HEK293 (cell line): Measurements from ENCODE around the gene MRPL43.
A peak's percentile ranks its signal among the peaks of the same experiment; 100 is the strongest.

ENCODE experiments used
- GFI1B ChIP-seq: fragments of 450-650 bp; formaldehyde crosslinking; IDR thresholded peaks from 2 replicates; pipeline ENCODE4 v1.5.1; 2016; ENCODE audit warnings: missing biosample characterization, missing genetic modification characterization
- GLIS1 ChIP-seq: fragments of 450-650 bp; formaldehyde crosslinking; IDR thresholded peaks from 2 replicates; pipeline ENCODE4 v1.5.1; 2016; ENCODE audit warnings: missing biosample characterization, missing genetic modification characterization
- GLIS2 ChIP-seq: fragments of 450-650 bp; formaldehyde crosslinking; IDR thresholded peaks from 2 replicates; pipeline ENCODE4 v1.5.1; 2016; ENCODE audit warnings: missing biosample characterization, missing genetic modification characterization
- SP2 ChIP-seq: fragments of 450-650 bp; formaldehyde crosslinking; IDR thresholded peaks from 2 replicates; pipeline ENCODE4 v1.5.1; 2016; ENCODE audit warnings: missing biosample characterization, missing genetic modification characterization
- ZIC2 ChIP-seq: fragments of 450-650 bp; formaldehyde crosslinking; IDR thresholded peaks from 2 replicates; pipeline ENCODE4 v1.5.1; 2016; ENCODE audit warnings: missing biosample characterization, missing genetic modification characterization
- ZNF335 ChIP-seq: fragments of 450-650 bp; formaldehyde crosslinking; conservative IDR thresholded peaks from 2 replicates; pipeline ENCODE4 v1.5.1; 2016; ENCODE audit warnings: missing biosample characterization, missing genetic modification characterization
- ZNF48 ChIP-seq: fragments of 450-650 bp; formaldehyde crosslinking; IDR thresholded peaks from 2 replicates; pipeline ENCODE4 v1.5.1; 2016; ENCODE audit warnings: missing biosample characterization, missing genetic modification characterization
- ZNF585B ChIP-seq: fragments of 450-650 bp; formaldehyde crosslinking; IDR thresholded peaks from 2 replicates; pipeline ENCODE4 v1.5.1; 2016; ENCODE audit warnings: missing biosample characterization, missing genetic modification characterization
- ZNF626 ChIP-seq: fragments of 450-650 bp; sonication (Bioruptor Pico); formaldehyde crosslinking; IDR thresholded peaks from 2 replicates; pipeline ENCODE4 v1.5.1; 2018; ENCODE audit warnings: missing biosample characterization, missing genetic modification characterization, inconsistent platforms
- ZNF747 ChIP-seq: fragments of 450-650 bp; formaldehyde crosslinking; IDR thresholded peaks from 2 replicates; pipeline ENCODE4 v1.5.1; 2016; ENCODE audit warnings: missing biosample characterization, missing genetic modification characterization
- ZNF776 ChIP-seq: fragments of 450-650 bp; formaldehyde crosslinking; IDR thresholded peaks from 2 replicates; pipeline ENCODE4 v1.5.0; 2017; ENCODE audit warnings: missing biosample characterization, missing genetic modification characterization, borderline replicate concordance
- ZXDB ChIP-seq: fragments of 450-650 bp; formaldehyde crosslinking; IDR thresholded peaks from 2 replicates; pipeline ENCODE4 v1.5.1; 2016; ENCODE audit warnings: missing biosample characterization, missing genetic modification characterization
- TF ChIP-seq, protein P1 (sequence below): fragments of 450-650 bp; formaldehyde crosslinking; IDR thresholded peaks from 2 replicates; pipeline ENCODE4 v1.5.1; 2016; ENCODE audit warnings: missing biosample characterization, missing genetic modification characterization
- TF ChIP-seq, protein P2 (sequence below): fragments of 450-650 bp; formaldehyde crosslinking; IDR thresholded peaks from 2 replicates; pipeline ENCODE4 v1.5.1; 2017; ENCODE audit warnings: missing biosample characterization, missing genetic modification characterization
- TF ChIP-seq, protein P3 (sequence below): fragments of 450-650 bp; formaldehyde crosslinking; IDR thresholded peaks from 2 replicates; pipeline ENCODE4 v1.5.1; 2017; ENCODE audit warnings: missing biosample characterization, mild to moderate bottlenecking, missing genetic modification characterization, moderate library complexity
- TF ChIP-seq, protein P4 (sequence below): fragments of 450-650 bp; formaldehyde crosslinking; IDR thresholded peaks from 2 replicates; pipeline ENCODE4 v1.5.1; 2016; ENCODE audit warnings: missing biosample characterization, missing genetic modification characterization
- TF ChIP-seq, protein P5 (sequence below): fragments of 450-650 bp; formaldehyde crosslinking; IDR thresholded peaks from 2 replicates; pipeline ENCODE4 v1.5.1; 2016; ENCODE audit warnings: missing biosample characterization, missing genetic modification characterization
- TF ChIP-seq, protein P6 (sequence below): fragments of 450-650 bp; formaldehyde crosslinking; IDR thresholded peaks from 2 replicates; pipeline ENCODE4 v1.5.1; 2017; ENCODE audit warnings: missing biosample characterization, missing genetic modification characterization
- TF ChIP-seq, protein P7 (sequence below): fragments of 450-650 bp; formaldehyde crosslinking; IDR thresholded peaks from 2 replicates; pipeline ENCODE4 v1.5.1; 2016; ENCODE audit warnings: missing biosample characterization, missing genetic modification characterization
- TF ChIP-seq, protein P8 (sequence below): fragments of 450-650 bp; formaldehyde crosslinking; IDR thresholded peaks from 2 replicates; pipeline ENCODE4 v1.5.1; 2016; ENCODE audit warnings: missing biosample characterization, missing genetic modification characterization

MRPL43 gene

DNA sequence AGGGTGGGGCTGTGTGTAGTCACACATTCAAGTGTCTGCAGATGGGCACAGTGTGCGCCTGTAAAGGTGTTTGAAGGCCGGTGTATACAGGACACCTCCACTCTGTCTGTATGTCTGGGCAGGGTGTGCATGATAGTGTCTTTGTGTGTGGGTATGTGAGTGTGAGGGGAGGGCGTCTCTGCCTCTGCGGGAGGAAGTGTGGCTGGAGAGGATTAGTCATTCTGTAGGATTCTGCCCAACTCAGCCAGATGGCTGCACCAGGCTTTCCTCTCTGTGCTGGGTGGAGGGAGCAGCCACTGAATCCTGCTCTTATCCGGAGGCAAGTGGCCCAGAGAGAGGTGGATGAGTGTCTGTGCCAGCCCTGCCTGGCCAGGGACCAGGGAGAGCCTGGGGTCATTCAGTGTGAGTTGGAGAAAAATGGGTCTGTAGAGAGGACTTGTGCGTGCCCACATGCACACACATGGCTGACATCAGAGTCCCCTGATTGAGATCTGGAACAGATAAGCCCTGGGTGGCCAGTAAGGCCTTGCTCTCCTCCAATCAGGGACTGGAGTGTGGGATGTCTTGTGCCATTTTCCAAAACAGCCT, 45.4 kb upstream of the MRPL43 start (continued):
- TF ChIP-seq, protein P1, sequence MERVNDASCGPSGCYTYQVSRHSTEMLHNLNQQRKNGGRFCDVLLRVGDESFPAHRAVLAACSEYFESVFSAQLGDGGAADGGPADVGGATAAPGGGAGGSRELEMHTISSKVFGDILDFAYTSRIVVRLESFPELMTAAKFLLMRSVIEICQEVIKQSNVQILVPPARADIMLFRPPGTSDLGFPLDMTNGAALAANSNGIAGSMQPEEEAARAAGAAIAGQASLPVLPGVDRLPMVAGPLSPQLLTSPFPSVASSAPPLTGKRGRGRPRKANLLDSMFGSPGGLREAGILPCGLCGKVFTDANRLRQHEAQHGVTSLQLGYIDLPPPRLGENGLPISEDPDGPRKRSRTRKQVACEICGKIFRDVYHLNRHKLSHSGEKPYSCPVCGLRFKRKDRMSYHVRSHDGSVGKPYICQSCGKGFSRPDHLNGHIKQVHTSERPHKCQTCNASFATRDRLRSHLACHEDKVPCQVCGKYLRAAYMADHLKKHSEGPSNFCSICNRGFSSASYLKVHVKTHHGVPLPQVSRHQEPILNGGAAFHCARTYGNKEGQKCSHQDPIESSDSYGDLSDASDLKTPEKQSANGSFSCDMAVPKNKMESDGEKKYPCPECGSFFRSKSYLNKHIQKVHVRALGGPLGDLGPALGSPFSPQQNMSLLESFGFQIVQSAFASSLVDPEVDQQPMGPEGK (tag by site-specific recombination) = peak; percentile 91
- TF ChIP-seq, protein P2, sequence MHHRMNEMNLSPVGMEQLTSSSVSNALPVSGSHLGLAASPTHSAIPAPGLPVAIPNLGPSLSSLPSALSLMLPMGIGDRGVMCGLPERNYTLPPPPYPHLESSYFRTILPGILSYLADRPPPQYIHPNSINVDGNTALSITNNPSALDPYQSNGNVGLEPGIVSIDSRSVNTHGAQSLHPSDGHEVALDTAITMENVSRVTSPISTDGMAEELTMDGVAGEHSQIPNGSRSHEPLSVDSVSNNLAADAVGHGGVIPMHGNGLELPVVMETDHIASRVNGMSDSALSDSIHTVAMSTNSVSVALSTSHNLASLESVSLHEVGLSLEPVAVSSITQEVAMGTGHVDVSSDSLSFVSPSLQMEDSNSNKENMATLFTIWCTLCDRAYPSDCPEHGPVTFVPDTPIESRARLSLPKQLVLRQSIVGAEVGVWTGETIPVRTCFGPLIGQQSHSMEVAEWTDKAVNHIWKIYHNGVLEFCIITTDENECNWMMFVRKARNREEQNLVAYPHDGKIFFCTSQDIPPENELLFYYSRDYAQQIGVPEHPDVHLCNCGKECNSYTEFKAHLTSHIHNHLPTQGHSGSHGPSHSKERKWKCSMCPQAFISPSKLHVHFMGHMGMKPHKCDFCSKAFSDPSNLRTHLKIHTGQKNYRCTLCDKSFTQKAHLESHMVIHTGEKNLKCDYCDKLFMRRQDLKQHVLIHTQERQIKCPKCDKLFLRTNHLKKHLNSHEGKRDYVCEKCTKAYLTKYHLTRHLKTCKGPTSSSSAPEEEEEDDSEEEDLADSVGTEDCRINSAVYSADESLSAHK (tag by site-specific recombination) = peak; percentile 10; the same call in 1 of the 2 replicates
- TF ChIP-seq, protein P3, sequence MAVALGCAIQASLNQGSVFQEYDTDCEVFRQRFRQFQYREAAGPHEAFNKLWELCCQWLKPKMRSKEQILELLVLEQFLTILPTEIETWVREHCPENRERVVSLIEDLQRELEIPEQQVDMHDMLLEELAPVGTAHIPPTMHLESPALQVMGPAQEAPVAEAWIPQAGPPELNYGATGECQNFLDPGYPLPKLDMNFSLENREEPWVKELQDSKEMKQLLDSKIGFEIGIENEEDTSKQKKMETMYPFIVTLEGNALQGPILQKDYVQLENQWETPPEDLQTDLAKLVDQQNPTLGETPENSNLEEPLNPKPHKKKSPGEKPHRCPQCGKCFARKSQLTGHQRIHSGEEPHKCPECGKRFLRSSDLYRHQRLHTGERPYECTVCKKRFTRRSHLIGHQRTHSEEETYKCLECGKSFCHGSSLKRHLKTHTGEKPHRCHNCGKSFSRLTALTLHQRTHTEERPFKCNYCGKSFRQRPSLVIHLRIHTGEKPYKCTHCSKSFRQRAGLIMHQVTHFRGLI (tag by site-specific recombination) = peak; percentile 85
- peak; percentile 95 for TF ChIP-seq GLIS2 (tag by site-specific recombination)
- no peak for TF ChIP-seq ZNF747 (tag by site-specific recombination)
- peak; percentile 41; the same call in 1 of the 2 replicates for TF ChIP-seq ZIC2 (tag by site-specific recombination)
- TF ChIP-seq, protein P4, sequence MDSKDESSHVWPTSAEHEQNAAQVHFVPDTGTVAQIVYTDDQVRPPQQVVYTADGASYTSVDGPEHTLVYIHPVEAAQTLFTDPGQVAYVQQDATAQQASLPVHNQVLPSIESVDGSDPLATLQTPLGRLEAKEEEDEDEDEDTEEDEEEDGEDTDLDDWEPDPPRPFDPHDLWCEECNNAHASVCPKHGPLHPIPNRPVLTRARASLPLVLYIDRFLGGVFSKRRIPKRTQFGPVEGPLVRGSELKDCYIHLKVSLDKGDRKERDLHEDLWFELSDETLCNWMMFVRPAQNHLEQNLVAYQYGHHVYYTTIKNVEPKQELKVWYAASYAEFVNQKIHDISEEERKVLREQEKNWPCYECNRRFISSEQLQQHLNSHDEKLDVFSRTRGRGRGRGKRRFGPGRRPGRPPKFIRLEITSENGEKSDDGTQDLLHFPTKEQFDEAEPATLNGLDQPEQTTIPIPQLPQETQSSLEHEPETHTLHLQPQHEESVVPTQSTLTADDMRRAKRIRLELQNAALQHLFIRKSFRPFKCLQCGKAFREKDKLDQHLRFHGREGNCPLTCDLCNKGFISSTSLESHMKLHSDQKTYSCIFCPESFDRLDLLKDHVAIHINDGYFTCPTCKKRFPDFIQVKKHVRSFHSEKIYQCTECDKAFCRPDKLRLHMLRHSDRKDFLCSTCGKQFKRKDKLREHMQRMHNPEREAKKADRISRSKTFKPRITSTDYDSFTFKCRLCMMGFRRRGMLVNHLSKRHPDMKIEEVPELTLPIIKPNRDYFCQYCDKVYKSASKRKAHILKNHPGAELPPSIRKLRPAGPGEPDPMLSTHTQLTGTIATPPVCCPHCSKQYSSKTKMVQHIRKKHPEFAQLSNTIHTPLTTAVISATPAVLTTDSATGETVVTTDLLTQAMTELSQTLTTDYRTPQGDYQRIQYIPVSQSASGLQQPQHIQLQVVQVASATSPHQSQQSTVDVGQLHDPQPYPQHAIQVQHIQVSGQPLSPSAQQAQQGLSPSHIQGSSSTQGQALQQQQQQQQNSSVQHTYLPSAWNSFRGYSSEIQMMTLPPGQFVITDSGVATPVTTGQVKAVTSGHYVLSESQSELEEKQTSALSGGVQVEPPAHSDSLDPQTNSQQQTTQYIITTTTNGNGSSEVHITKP (tag by site-specific recombination) = peak; percentile 9; the same call in 1 of the 2 replicates
- TF ChIP-seq ZXDB = peak; percentile 31
- TF ChIP-seq ZNF776 = no peak
- TF ChIP-seq GLIS1 (tag by site-specific recombination) = peak; percentile 96
- TF ChIP-seq, protein P5, sequence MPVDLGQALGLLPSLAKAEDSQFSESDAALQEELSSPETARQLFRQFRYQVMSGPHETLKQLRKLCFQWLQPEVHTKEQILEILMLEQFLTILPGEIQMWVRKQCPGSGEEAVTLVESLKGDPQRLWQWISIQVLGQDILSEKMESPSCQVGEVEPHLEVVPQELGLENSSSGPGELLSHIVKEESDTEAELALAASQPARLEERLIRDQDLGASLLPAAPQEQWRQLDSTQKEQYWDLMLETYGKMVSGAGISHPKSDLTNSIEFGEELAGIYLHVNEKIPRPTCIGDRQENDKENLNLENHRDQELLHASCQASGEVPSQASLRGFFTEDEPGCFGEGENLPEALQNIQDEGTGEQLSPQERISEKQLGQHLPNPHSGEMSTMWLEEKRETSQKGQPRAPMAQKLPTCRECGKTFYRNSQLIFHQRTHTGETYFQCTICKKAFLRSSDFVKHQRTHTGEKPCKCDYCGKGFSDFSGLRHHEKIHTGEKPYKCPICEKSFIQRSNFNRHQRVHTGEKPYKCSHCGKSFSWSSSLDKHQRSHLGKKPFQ (tag by site-specific recombination) = peak; percentile 26; the same call in 1 of the 2 replicates
- no peak for TF ChIP-seq SP2 (tag by site-specific recombination)
- 0 out of 2 replicates have a peak, but pooled peaks have one; percentile 14 for TF ChIP-seq GFI1B (tag by site-specific recombination)
- no peak for TF ChIP-seq ZNF48 (tag by site-specific recombination)
- no peak for TF ChIP-seq ZNF626
- TF ChIP-seq, protein P6, sequence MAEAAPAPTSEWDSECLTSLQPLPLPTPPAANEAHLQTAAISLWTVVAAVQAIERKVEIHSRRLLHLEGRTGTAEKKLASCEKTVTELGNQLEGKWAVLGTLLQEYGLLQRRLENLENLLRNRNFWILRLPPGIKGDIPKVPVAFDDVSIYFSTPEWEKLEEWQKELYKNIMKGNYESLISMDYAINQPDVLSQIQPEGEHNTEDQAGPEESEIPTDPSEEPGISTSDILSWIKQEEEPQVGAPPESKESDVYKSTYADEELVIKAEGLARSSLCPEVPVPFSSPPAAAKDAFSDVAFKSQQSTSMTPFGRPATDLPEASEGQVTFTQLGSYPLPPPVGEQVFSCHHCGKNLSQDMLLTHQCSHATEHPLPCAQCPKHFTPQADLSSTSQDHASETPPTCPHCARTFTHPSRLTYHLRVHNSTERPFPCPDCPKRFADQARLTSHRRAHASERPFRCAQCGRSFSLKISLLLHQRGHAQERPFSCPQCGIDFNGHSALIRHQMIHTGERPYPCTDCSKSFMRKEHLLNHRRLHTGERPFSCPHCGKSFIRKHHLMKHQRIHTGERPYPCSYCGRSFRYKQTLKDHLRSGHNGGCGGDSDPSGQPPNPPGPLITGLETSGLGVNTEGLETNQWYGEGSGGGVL (tag by site-specific recombination) = peak; percentile 85
- TF ChIP-seq, protein P7, sequence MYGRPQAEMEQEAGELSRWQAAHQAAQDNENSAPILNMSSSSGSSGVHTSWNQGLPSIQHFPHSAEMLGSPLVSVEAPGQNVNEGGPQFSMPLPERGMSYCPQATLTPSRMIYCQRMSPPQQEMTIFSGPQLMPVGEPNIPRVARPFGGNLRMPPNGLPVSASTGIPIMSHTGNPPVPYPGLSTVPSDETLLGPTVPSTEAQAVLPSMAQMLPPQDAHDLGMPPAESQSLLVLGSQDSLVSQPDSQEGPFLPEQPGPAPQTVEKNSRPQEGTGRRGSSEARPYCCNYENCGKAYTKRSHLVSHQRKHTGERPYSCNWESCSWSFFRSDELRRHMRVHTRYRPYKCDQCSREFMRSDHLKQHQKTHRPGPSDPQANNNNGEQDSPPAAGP (tag by site-specific recombination) = peak; percentile 77
- TF ChIP-seq, protein P8, sequence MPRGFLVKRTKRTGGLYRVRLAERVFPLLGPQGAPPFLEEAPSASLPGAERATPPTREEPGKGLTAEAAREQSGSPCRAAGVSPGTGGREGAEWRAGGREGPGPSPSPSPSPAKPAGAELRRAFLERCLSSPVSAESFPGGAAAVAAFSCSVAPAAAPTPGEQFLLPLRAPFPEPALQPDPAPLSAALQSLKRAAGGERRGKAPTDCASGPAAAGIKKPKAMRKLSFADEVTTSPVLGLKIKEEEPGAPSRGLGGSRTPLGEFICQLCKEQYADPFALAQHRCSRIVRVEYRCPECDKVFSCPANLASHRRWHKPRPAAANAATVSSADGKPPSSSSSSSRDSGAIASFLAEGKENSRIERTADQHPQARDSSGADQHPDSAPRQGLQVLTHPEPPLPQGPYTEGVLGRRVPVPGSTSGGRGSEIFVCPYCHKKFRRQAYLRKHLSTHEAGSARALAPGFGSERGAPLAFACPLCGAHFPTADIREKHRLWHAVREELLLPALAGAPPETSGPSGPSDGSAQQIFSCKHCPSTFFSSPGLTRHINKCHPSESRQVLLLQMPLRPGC (tag by site-specific recombination) = peak; percentile 99
- no peak for TF ChIP-seq ZNF585B
- TF ChIP-seq ZNF335 (tag by site-specific recombination) = peak; percentile 53
